GM21447 (cell line): Measurements from ENCODE around the gene EPHX1.
"Not testable (repeated sequence)": the region's sequence is repeated elsewhere in the genome, so short reads cannot be mapped to it uniquely, and the experiment has no call there.

Experiments used
- ATAC-seq: cut with Tn5 transposase; IDR thresholded peaks from one replicate; pipeline ENCODE4 v1.9.1; 2021; ENCODE audit not compliant: unreplicated experiment

Gene EPHX1

GRCh38 chr1:225880636-225881035 lies 70.7 kb downstream of the EPHX1 start:
- ATAC-seq = no peak

GRCh38 chr1:225881081-225881958 lies 71.4 kb downstream of the EPHX1 start:
- ATAC-seq = peak; percentile 33

GRCh38 chr1:225881959-225882693 lies 72.2 kb downstream of the EPHX1 start, which contains the start of gene TMEM63A:
Gene TMEM63A (minus strand): TSS chr1:225882380. CDS start chr1:225877580, 4,800 bp downstream.
- peak; percentile 65 for ATAC-seq

DNA sequence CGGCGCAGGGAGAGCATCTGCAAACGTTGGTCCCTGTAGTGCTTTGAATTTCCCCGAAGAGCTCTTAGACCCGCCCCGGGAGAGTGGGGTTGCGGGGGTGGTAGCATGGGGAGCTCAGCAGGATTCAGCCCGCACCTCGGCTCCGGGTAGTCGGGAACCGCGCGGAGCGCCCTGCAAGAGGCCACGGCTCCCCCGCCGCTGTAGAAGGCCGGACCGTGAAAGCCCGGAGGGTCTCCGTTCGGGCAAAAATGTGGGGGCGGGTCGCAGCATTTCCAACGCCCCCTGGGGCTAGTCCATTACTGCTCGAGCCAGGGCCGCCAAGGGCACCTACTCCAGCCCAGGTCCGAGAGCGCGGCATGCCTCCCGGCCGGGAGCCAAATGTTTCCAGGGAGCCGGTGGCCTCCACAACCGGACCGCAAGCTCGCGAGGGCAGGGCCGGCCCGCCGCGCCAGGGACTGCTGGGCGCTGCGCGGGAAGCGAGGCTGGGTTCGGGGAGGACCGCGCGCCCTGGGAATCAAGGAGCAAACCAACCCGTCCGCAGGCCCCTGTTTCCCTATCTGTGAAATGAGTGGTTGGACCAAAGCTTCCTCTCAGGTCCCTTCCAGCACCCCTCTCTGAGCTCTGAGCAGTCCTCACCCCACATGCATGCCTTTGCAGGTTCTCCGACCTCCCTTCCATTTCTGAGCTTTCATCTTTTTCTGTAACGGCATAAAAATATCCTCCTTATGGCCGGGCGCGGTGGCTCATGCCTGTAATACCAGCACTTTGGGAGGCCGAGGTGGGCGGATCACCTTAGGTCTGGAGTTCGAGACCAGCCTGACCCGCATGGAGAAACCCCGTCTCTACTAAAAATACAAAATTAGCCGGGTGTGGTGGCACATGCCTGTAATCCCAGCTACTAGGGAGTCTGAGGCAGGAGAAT lies 73.0 kb downstream of the EPHX1 start:
- peak; percentile 33 for ATAC-seq

- no peak for ATAC-seq
Measured at GRCh38 chr1:225883616-225884265, 73.8 kb downstream of the EPHX1 start.

GRCh38 chr1:225885336-225885735 lies 75.4 kb downstream of the EPHX1 start:
- ATAC-seq = no peak

GRCh38 chr1:225886159-225887029 lies 76.5 kb downstream of the EPHX1 start:
- no peak for ATAC-seq

DNA sequence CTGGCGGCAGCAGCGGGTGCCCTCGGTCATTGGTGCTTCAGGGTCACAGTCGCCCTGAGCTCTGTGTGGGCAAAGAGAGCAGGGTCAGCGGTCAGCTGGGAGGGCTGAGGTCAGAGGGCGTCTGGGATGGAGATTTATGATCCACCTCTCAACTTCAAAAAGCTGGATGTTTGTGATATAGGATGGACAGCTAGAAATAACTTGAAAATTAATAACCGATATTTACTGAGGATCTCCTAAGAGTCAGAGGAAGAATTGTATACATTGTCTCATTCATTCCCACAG lies 77.0 kb downstream of the EPHX1 start:
- no peak for ATAC-seq

- ATAC-seq = not testable (repeated sequence)
Measured at GRCh38 chr1:225887554-225888288, 77.8 kb downstream of the EPHX1 start.

DNA sequence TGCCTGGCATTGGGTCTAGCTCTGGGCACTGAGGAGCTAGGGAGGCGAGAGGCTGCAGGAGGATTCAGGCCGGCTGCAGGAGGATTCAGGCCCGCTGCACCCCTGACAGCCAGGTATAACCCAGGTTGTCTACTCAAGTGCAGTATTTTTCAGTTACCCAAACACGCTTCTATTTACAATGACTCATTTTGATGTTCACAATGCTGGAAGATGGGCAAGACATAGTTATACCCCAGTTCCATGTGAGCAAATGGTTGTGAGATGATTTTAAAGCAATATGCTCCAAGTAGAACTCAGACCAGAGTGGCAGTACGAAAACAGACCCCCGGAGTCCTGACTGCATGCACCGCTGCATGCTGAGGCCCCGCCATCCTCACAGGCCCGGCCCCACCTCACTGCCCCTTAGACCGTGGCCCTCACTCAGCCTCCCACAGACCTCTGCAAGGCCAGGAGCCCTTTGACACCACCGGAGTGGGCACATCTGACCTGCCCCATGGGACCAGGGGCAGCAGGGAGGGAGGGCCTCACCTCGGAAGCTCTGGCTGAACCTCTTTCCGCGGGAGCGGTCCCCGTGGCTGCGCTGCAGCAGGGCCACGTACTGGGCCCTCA lies 78.5 kb downstream of the EPHX1 start:
- ATAC-seq = no peak

DNA sequence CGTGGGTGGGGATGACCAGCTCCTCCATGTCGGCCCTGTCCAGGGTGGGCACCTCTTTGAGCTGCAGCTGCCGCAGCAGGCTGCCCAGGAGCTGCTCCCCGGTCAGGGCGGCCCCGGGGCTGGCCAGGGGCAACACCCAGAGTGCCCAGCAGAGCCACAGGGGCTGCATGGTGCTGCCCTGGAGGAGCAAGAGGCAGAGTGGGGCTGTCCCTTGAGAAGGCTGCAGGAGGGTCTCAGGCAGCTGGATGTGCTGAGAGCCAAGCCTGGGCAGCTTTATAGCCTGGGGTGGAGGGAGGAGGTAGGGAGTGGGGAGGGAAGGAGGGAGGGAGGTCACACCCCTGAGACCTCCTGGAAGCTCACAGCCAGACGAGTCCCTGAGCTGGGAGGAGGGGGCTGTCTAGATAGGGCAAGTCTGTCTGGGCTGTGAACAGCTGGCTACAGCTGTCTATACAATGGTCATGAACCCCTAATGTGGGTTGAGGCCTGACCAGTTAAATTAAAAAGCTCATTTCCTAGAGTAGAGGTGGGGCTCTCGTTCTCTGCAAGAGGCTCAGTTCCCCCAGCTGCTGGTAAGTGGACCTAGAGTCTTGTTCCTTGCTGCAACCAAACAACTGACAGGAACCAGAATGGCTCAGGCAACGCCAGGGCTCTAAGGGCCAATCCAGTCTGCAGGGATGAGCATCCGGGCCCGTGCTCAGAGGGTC lies 79.1 kb downstream of the EPHX1 start, which contains the start of gene LEFTY1:
Gene LEFTY1, minus strand, starts transcription at position 249 of the 704 bp plus-strand sequence. Its CDS starts 80 bp downstream, at position 169.
- no peak for ATAC-seq

GRCh38 chr1:225889743-225890142 lies 79.8 kb downstream of the EPHX1 start:
- no peak for ATAC-seq

- no peak for ATAC-seq
Measured at GRCh38 chr1:225890346-225891228, 80.7 kb downstream of the EPHX1 start.

DNA sequence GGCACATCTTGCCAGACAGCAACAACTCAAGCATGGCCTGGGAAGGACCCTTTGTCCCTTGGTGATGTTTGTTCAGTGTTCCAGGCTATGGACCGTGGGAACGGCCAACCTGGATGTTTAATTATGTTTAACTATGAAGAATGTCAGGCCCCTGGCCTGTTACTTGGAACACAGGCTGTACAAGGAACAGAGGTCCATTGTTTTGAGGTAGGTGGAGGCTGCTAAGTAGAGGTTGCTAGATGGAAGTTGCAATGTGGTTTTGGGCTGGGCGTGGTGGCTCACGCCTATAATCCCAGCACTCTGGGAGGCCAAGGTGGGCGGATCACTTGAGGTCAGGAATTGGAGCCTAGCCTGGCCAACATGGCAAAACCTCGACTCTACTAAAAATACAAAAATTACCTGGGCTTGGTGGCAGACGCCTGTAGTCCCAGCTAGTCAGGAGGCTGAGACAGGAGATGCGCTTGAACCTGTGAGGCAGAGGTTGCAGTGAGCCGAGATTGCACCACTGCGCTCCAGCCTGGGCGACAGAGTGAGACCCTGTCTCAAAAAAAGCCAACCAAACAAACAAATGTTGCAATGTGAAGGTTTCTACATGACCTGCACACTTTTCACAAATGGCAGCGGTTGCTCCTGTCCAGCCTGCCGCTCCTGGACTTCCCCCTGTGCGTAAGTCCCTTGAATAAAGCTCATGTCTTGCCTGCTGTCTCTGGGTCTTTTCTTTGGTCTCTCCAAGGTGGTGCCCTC lies 81.5 kb downstream of the EPHX1 start:
- ATAC-seq = no peak

GRCh38 chr1:225892307-225892706 lies 82.4 kb downstream of the EPHX1 start:
- no peak for ATAC-seq
